Measurements from ENCODE around the gene CNTNAP2. TPM values are rescaled to one million over a fixed set of nuclear protein-coding genes. Genes with fewer than 3 reads are reported as not detected.
A peak's percentile ranks its signal among the peaks of the same experiment; 100 is the strongest.
"Not testable (repeated sequence)": the region's sequence is repeated elsewhere in the genome, so short reads cannot be mapped to it uniquely, and the experiment has no call there.

CNTNAP2 gene
- polyA plus RNA-seq, 4 donors, result 0.54 to 10.1 (median 2.6) TPM

DNA sequence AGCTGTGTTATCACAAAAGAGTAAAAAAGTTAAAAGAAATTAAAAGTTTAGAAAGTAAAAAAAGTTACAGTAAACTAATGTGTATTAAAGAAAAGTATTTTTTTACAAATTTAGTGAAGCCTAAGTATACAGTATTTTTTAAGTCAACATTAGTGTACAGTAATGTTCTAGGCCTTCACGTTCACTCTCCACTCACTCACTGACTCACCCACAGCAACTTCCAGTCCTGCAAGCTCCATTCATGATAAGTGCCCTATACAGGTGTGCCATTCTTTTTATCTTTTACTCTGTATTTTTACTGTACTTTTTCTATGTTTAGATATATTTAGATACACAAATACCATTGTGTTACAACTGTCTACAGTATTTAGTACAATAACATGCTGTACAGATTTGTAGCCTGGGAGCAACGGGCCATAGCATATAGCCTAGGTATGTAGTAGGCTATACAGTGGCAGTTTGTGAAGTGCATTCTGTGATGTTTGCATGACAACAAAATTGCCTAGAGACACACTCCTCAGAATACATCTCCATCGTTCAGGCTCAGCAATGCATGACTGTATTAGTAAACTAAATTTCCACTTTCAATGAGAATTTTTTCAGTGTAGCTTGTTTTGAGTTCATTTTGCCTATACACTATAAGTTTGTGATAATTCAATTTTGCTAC is 1934.0 kb downstream of the CNTNAP2 start:
- Histone ChIP-seq H3K9me3 (ENCODE audit: control insufficient read depth in 2 of 2, insufficient read depth in 1 of 2, low read depth in 1 of 2, low read length in 1 of 2) (no peaks in the 10 kb centered on the region), H3K4me3 (ENCODE audit: low read depth in 1 of 3, low read length in 3 of 3) (no peak overlapping the region), H3K36me3 (ENCODE audit: control insufficient read depth in 3 of 3, insufficient read depth in 2 of 3, low read depth in 1 of 3, low read length in 3 of 3) (no peaks in the 10 kb centered on the region), H3K27ac (ENCODE audit: low read depth in 1 of 3, low read length in 2 of 3) (no peak overlapping the region), H3K27me3 (ENCODE audit: control insufficient read depth in 3 of 3, insufficient read depth in 3 of 3, low read length in 3 of 3) (no peaks in the 10 kb centered on the region), H3K4me1 (ENCODE audit: control insufficient read depth in 3 of 3, insufficient read depth in 2 of 3, low read depth in 1 of 3, low read length in 2 of 3) (no peaks in the 10 kb centered on the region)
- no peak for DNase-seq
- FAIRE-seq, result peak; percentile 71
- 62 to 74% (median 71%) methylated on average over 3 of the region's 3 CpGs for WGBS, 3 donors

GRCh38 chr7:148056406-148056805 is 1939.8 kb downstream of the CNTNAP2 start:
- Histone ChIP-seq H3K9me3 (ENCODE audit: control insufficient read depth in 2 of 2, insufficient read depth in 1 of 2, low read depth in 1 of 2, low read length in 1 of 2) (no peaks in the 10 kb centered on the region), H3K36me3 (ENCODE audit: control insufficient read depth in 3 of 3, insufficient read depth in 2 of 3, low read depth in 1 of 3, low read length in 3 of 3) (no peaks in the 10 kb centered on the region), H3K4me3 (ENCODE audit: low read depth in 1 of 3, low read length in 3 of 3) (no peak overlapping the region), H3K27me3 (ENCODE audit: control insufficient read depth in 3 of 3, insufficient read depth in 3 of 3, low read length in 3 of 3) (no peaks in the 10 kb centered on the region), H3K4me1 (ENCODE audit: control insufficient read depth in 3 of 3, insufficient read depth in 2 of 3, low read depth in 1 of 3, low read length in 2 of 3) (no peaks in the 10 kb centered on the region), H3K27ac (ENCODE audit: low read depth in 1 of 3, low read length in 2 of 3) (no peak overlapping the region)
- 81 to 89% (median 82%) methylated on average over 3 of the region's 3 CpGs for WGBS, 3 donors
- DNase-seq (no peak), FAIRE-seq (no peak)

DNA sequence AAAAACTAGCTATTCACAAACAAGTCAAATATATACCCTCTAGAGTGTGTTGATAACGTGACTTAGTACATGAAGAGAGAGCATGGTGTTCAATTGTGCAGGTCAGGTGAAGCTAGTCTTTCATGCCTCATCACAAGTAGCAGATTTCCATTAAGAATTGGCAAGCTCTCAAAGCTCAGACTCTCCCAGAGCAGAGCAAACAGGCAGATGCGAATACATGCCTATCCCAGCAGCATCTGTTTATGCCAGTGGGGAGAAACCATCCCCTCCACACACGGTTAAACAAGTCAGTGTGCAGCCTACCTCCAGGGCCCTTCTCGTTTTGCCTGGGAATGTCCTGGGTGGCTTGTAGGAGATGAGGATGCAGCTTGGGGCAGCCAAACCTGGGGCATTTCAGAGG is 1941.5 kb downstream of the CNTNAP2 start:
- Histone ChIP-seq H3K9me3 (ENCODE audit: control insufficient read depth in 2 of 2, insufficient read depth in 1 of 2, low read depth in 1 of 2, low read length in 1 of 2) (no peaks in the 10 kb centered on the region), H3K36me3 (ENCODE audit: control insufficient read depth in 3 of 3, insufficient read depth in 2 of 3, low read depth in 1 of 3, low read length in 3 of 3) (no peaks in the 10 kb centered on the region), H3K27me3 (ENCODE audit: control insufficient read depth in 3 of 3, insufficient read depth in 3 of 3, low read length in 3 of 3) (no peaks in the 10 kb centered on the region), H3K27ac (ENCODE audit: low read depth in 1 of 3, low read length in 2 of 3) (no peak overlapping the region), H3K4me1 (ENCODE audit: control insufficient read depth in 3 of 3, insufficient read depth in 2 of 3, low read depth in 1 of 3, low read length in 2 of 3) (no peaks in the 10 kb centered on the region), H3K4me3 (ENCODE audit: low read depth in 1 of 3, low read length in 3 of 3) (no peak overlapping the region)
- FAIRE-seq, result no peak
- DNase-seq, result no peak
- WGBS, 3 donors, result 47 to 58% (median 55%) methylated on average over 4 of the region's 4 CpGs

GRCh38 chr7:148058753-148059152 is 1942.2 kb downstream of the CNTNAP2 start:
- Histone ChIP-seq H3K9me3 (ENCODE audit: control insufficient read depth in 2 of 2, insufficient read depth in 1 of 2, low read depth in 1 of 2, low read length in 1 of 2) (no peaks in the 10 kb centered on the region), H3K27me3 (ENCODE audit: control insufficient read depth in 3 of 3, insufficient read depth in 3 of 3, low read length in 3 of 3) (no peaks in the 10 kb centered on the region), H3K4me3 (ENCODE audit: low read depth in 1 of 3, low read length in 3 of 3) (no peak overlapping the region), H3K36me3 (ENCODE audit: control insufficient read depth in 3 of 3, insufficient read depth in 2 of 3, low read depth in 1 of 3, low read length in 3 of 3) (no peaks in the 10 kb centered on the region), H3K4me1 (ENCODE audit: control insufficient read depth in 3 of 3, insufficient read depth in 2 of 3, low read depth in 1 of 3, low read length in 2 of 3) (no peaks in the 10 kb centered on the region), H3K27ac (ENCODE audit: low read depth in 1 of 3, low read length in 2 of 3) (no peak overlapping the region)
- no peak for FAIRE-seq
- WGBS, 3 donors, result 71 to 81% (median 76%) methylated on average over 6 of the region's 6 CpGs
- DNase-seq, result no peak

DNA sequence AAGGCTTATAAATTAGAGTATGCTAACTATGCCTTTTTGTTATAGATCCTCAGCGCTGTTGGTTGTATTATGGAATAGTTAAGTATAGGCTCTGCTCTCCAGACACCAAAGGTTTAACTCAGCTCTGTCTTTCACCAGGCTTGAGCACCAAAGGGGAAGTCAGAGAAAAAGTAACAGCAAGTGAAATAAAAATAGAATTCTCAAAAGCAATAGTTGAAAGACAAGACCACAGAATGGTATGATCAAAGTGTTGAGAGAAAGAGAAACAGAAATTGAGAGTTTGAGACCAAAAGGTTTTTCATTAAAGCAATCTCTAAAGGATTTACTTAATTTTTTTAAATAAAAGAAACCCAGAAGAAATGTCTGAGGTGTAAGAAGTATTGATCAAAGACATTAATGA is 1944.1 kb downstream of the CNTNAP2 start:
- no peak for FAIRE-seq
- WGBS, 3 donors, result 80 to 95% (median 81%) methylated on average over 1 of the region's 1 CpG

DNA sequence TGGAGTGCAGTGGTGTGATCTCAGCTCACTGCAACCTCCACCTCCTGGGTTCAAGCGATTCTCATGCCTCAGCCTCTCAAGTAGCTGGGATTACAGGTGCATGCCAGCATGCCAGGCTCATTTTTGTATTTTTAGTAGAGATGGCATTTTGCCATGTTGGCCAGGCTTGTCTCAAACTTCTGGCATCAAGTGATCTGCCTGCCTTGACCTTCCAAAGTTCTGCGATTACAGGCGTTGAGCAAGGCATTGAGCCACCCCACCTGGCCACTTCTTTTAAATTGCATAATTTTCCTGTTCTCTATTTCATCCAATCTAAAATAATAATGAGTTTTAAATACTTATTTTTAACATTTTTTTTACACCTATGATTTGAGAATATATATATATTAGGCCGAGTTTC is 1961.5 kb downstream of the CNTNAP2 start:
- not testable (repeated sequence) for DNase-seq; H3K27me3 ChIP-seq (ENCODE audit: control insufficient read depth in 3 of 3, insufficient read depth in 3 of 3, low read length in 3 of 3); FAIRE-seq; H3K9me3 ChIP-seq (ENCODE audit: control insufficient read depth in 2 of 2, insufficient read depth in 1 of 2, low read depth in 1 of 2, low read length in 1 of 2); H3K4me1 ChIP-seq (ENCODE audit: control insufficient read depth in 3 of 3, insufficient read depth in 2 of 3, low read depth in 1 of 3, low read length in 2 of 3); H3K27ac ChIP-seq (ENCODE audit: low read depth in 1 of 3, low read length in 2 of 3); H3K4me3 ChIP-seq (ENCODE audit: low read depth in 1 of 3, low read length in 3 of 3); H3K36me3 ChIP-seq (ENCODE audit: control insufficient read depth in 3 of 3, insufficient read depth in 2 of 3, low read depth in 1 of 3, low read length in 3 of 3)
- 72 to 76% (median 73%) methylated on average over 4 of the region's 4 CpGs for WGBS, 3 donors

More for the DNA sequence above, 1944.1 kb downstream of the CNTNAP2 start:
- H3K27ac ChIP-seq (ENCODE audit: low read depth in 1 of 3, low read length in 2 of 3), result no peak overlapping the region
- H3K4me3 ChIP-seq (ENCODE audit: low read depth in 1 of 3, low read length in 3 of 3), result no peak overlapping the region
- H3K36me3 ChIP-seq (ENCODE audit: control insufficient read depth in 3 of 3, insufficient read depth in 2 of 3, low read depth in 1 of 3, low read length in 3 of 3), result no peaks in the 10 kb centered on the region
- no peak for DNase-seq
- no peaks in the 10 kb centered on the region for H3K27me3 ChIP-seq (ENCODE audit: control insufficient read depth in 3 of 3, insufficient read depth in 3 of 3, low read length in 3 of 3)
- no peaks in the 10 kb centered on the region for H3K4me1 ChIP-seq (ENCODE audit: control insufficient read depth in 3 of 3, insufficient read depth in 2 of 3, low read depth in 1 of 3, low read length in 2 of 3)
- H3K9me3 ChIP-seq (ENCODE audit: control insufficient read depth in 2 of 2, insufficient read depth in 1 of 2, low read depth in 1 of 2, low read length in 1 of 2), result no peaks in the 10 kb centered on the region

- DNase-seq, result no peak
- Histone ChIP-seq H3K9me3 (ENCODE audit: control insufficient read depth in 2 of 2, insufficient read depth in 1 of 2, low read depth in 1 of 2, low read length in 1 of 2) (no peaks in the 10 kb centered on the region), H3K4me3 (ENCODE audit: low read depth in 1 of 3, low read length in 3 of 3) (no peak overlapping the region), H3K4me1 (ENCODE audit: control insufficient read depth in 3 of 3, insufficient read depth in 2 of 3, low read depth in 1 of 3, low read length in 2 of 3) (no peaks in the 10 kb centered on the region), H3K36me3 (ENCODE audit: control insufficient read depth in 3 of 3, insufficient read depth in 2 of 3, low read depth in 1 of 3, low read length in 3 of 3) (no peaks in the 10 kb centered on the region), H3K27me3 (ENCODE audit: control insufficient read depth in 3 of 3, insufficient read depth in 3 of 3, low read length in 3 of 3) (no peaks in the 10 kb centered on the region), H3K27ac (ENCODE audit: low read depth in 1 of 3, low read length in 2 of 3) (no peak overlapping the region)
- no peak for FAIRE-seq
- 66 to 79% (median 68%) methylated on average over 2 of the region's 2 CpGs for WGBS, 3 donors
Observed at GRCh38 chr7:148079206-148080080, 1962.8 kb downstream of the CNTNAP2 start.

DNA sequence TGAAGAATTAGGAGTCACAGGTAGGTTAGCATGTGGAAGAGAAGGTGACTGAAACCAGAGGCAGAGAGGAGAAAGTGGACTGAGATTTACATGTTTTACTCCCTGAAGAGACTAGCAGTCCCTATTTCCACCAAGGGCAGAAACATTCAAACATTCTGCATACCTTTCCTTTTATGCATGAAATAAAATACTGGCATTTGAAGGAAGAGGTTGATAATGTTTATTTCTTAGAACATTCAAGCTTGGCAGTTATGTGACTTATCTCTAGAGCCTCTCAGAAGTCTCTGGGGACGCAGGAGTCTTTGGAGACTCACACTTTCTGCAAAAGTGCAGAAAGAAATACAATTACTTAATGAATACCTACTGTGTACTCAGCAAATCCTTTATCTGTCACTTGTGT is 1966.8 kb downstream of the CNTNAP2 start:
- DNase-seq, result no peak
- Histone ChIP-seq H3K27ac (ENCODE audit: low read depth in 1 of 3, low read length in 2 of 3) (no peak overlapping the region), H3K36me3 (ENCODE audit: control insufficient read depth in 3 of 3, insufficient read depth in 2 of 3, low read depth in 1 of 3, low read length in 3 of 3) (no peaks in the 10 kb centered on the region), H3K4me3 (ENCODE audit: low read depth in 1 of 3, low read length in 3 of 3) (no peak overlapping the region), H3K27me3 (ENCODE audit: control insufficient read depth in 3 of 3, insufficient read depth in 3 of 3, low read length in 3 of 3) (no peaks in the 10 kb centered on the region), H3K4me1 (ENCODE audit: control insufficient read depth in 3 of 3, insufficient read depth in 2 of 3, low read depth in 1 of 3, low read length in 2 of 3) (no peaks in the 10 kb centered on the region), H3K9me3 (ENCODE audit: control insufficient read depth in 2 of 2, insufficient read depth in 1 of 2, low read depth in 1 of 2, low read length in 1 of 2) (no peaks in the 10 kb centered on the region)
- WGBS, 3 donors, result 5 to 23% (median 22%) methylated on average over 1 of the region's 1 CpG
- FAIRE-seq, result no peak

Data from small intestine (tissue), 7 donors.